AG04449 (cell line): ENCODE measurements around the gene HIGD1A.

ENCODE experiments used
- CTCF ChIA-PET: fragments of 350-600 bp; formaldehyde crosslinking; extraction: SDS; loops from one replicate; lab custom pipeline; 2021; ENCODE audit warnings: antibody characterized with exemption; lab: Yijun Ruan, JAX
- POLR2A ChIA-PET: fragments of 400-600, 350-600 bp; formaldehyde crosslinking; extraction: SDS; loops from one replicate; lab custom pipeline; 2020; ENCODE audit warnings: antibody characterized with exemption, inconsistent platforms; lab: Yijun Ruan, JAX
- DNase-seq: peaks from one replicate; pipeline ENCODE4 v3.0.0-alpha.2; 2010; ENCODE audit warnings: low read depth, low spot score
- H3K4me3 ChIP-seq: 2 replicates; pipeline ENCODE4 v1.5.1; 2011; ENCODE audit warnings: low read depth, mild to moderate bottlenecking, control low read depth, low read length
- CTCF ChIP-seq: IDR thresholded peaks from one replicate; pipeline ENCODE4 v1.5.1; 2011; ENCODE audit warnings: mild to moderate bottlenecking, moderate library complexity, low read length, control low read depth, inconsistent platforms; ENCODE audit not compliant: insufficient read depth; ENCODE audit errors: missing control alignments

HIGD1A gene

DNA sequence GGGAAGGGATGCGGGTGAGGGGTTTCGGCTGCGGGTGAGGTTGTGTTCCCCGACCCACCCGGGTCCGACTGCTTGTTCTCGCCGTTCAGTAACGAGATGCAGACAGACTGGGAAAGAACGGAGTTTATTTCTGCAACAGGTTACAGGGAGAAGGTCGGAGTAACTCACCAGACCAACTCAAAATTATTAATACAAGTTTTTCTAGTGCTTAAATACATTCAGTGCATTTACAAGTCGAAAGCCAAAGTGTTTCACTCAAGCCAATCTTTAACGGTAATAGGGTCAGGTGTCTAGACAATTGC, 492 bp upstream of the HIGD1A start:
- ChIA-PET POLR2A (interaction anchor here (1.1 kb wide), 1 partner anchor 12 kb away, joined by 3 read pairs; no protein-coding TSS in a partner anchor), CTCF (interaction anchor here (1.2 to 2.1 kb wide), 3 partner anchors 11 to 35 kb away, joined by 3 to 7 read pairs (median 6); no protein-coding TSS in a partner anchor)

GRCh38 chr3:42803414-42804105, 730 bp downstream of the HIGD1A start:
- CTCF ChIA-PET: interaction anchor here (1.5 to 2.1 kb wide), 2 partner anchors 10 to 36 kb away, joined by 6 to 7 read pairs; no protein-coding TSS in a partner anchor
- POLR2A ChIA-PET: interaction anchor here (1.1 kb wide), 1 partner anchor 9 kb away, joined by 4 read pairs; no protein-coding TSS in a partner anchor
- no peak for TF ChIP-seq CTCF
- H3K4me3 ChIP-seq: peak overlapping the region; percentile 80
- no peak for DNase-seq

More for the DNA sequence above, 492 bp upstream of the HIGD1A start:
- peak overlapping the region; percentile 80 for H3K4me3 ChIP-seq
- DNase-seq: no peak
- no peak for TF ChIP-seq CTCF

GRCh38 chr3:42802876-42803413, 1.3 kb downstream of the HIGD1A start:
- TF ChIP-seq CTCF: no peak
- no peak for DNase-seq
- ChIA-PET POLR2A (interaction anchor here (1.1 kb wide), 1 partner anchor 8 kb away, joined by 4 read pairs; no protein-coding TSS in a partner anchor), CTCF (interaction anchor here (2.1 kb wide), 1 partner anchor 37 kb away, joined by 7 read pairs; no protein-coding TSS in a partner anchor)
- H3K4me3 ChIP-seq: peak overlapping the region; percentile 80

DNA sequence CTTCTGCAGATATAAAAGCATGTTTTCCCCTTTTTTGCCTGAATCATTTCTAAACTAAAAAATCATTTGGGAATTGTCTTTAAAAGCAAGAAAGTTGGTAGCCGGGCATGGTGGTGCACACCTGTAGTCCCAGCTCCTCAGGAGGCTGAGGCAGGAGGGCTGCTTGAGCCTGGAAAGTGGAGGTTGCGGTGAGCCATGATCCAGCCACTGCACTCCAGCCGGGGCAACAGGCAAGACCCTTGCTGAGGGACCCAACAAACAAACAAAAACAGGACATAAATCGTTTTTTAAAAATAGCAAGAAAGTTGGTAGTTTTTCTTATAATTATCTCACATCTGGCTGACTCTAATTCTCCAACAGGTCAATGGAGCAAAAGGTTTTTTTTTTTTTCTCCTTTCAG, 2.5 kb downstream of the HIGD1A start:
- DNase-seq: no peak
- ChIA-PET CTCF (interaction anchor here (0.7 kb wide), 1 partner anchor 21 kb away, joined by 3 read pairs; no protein-coding TSS in a partner anchor), POLR2A (no interaction called here)

GRCh38 chr3:42801048-42801620, 3.2 kb downstream of the HIGD1A start:
- ChIA-PET POLR2A (no interaction called here), CTCF (no interaction called here)
- no peak for TF ChIP-seq CTCF
- no peak overlapping the region for H3K4me3 ChIP-seq
- no peak for DNase-seq

More for the DNA sequence above, 2.5 kb downstream of the HIGD1A start:
- no peak for TF ChIP-seq CTCF
- no peak overlapping the region for H3K4me3 ChIP-seq

GRCh38 chr3:42800251-42800650, 4.0 kb downstream of the HIGD1A start:
- no peak for DNase-seq
- POLR2A ChIA-PET: no interaction called here
- TF ChIP-seq CTCF: no peak
- H3K4me3 ChIP-seq: no peak overlapping the region
- CTCF ChIA-PET: no interaction called here
